Suprapubic skin (tissue), 3 donors: Measurements from ENCODE around the gene FAM171A1.

Experiments used
- EP300 ChIP-seq: sonication (generic); formaldehyde crosslinking; IDR thresholded peaks from one replicate; pipeline ENCODE4 v1.6.1; 2017; ENCODE audit warnings: antibody characterized with exemption
- POLR2A ChIP-seq, 2 donors: fragments of 450-650 bp; IDR thresholded peaks; one replicate each; pipeline ENCODE4 v1.6.1; 2017; ENCODE audit warnings: antibody characterized with exemption in 2 of 2, mild to moderate bottlenecking in 2 of 2, moderate library complexity in 2 of 2
- TF ChIP-seq, protein P1 (sequence below), 2 donors: fragments of 200-600 bp in 1 of 2; fragments of 450-650 bp in 1 of 2; sonication (generic) in 1 of 2; IDR thresholded peaks; one replicate each; pipeline ENCODE4 v1.5.1; 2016 to 2019; ENCODE audit warnings: antibody characterized with exemption in 2 of 2, mild to moderate bottlenecking in 1 of 2, moderate library complexity in 1 of 2

DNA sequence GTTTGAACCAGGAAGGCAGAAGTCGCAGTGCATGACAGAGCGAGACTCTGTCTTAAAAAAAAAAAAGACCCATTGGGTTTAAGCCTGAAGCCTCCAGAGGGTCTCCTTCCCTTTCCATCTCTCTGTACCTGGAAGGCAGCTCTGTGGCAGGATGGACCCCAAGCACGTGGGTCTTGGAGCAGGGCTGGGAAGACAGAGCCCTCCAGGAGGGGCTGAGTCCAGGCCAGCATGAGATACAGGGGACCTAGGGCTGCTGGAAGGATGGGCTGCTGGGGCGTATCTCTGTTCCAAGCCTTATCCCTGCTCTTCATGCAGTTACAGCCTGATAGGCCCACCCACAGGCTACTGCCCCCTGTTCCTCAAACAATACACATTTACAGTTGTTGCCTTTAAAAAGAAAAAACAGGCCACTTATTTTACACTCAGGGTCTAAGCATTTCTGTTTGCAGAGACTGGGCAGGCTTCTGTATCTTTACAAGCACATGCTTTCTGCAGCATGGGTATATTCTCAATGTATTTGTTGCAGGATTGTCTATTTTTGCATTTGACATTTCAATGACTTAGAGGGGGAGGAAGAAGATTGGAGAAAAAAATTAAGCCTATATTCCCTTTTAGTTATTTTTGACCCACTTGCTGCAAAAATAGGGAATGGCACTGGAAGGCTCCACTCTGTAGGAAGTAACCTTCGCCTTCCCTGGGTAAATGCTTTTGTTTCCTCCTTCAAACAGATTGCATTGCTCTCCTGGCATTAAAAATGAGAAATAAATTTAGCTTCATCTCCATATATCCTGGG, 60.1 kb downstream of the FAM171A1 start:
- TF ChIP-seq, protein P1, sequence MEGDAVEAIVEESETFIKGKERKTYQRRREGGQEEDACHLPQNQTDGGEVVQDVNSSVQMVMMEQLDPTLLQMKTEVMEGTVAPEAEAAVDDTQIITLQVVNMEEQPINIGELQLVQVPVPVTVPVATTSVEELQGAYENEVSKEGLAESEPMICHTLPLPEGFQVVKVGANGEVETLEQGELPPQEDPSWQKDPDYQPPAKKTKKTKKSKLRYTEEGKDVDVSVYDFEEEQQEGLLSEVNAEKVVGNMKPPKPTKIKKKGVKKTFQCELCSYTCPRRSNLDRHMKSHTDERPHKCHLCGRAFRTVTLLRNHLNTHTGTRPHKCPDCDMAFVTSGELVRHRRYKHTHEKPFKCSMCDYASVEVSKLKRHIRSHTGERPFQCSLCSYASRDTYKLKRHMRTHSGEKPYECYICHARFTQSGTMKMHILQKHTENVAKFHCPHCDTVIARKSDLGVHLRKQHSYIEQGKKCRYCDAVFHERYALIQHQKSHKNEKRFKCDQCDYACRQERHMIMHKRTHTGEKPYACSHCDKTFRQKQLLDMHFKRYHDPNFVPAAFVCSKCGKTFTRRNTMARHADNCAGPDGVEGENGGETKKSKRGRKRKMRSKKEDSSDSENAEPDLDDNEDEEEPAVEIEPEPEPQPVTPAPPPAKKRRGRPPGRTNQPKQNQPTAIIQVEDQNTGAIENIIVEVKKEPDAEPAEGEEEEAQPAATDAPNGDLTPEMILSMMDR (IDR thresholded peaks at IDR 0.05): no peak
- TF ChIP-seq POLR2A (IDR thresholded peaks at IDR 0.05) (no peak), EP300 (no peak)
